GM19455 (cell line): ENCODE results near the gene OR4S2.
A peak's percentile ranks its signal among the peaks of the same experiment; 100 is the strongest.

Source experiments
- ATAC-seq: cut with Tn5 transposase; IDR thresholded peaks from one replicate; pipeline ENCODE4 v1.9.1; 2021; ENCODE audit not compliant: unreplicated experiment

The OR4S2 gene

GRCh38 chr11:55648027-55648426 lies at the start of gene OR4S2:
TSS of gene OR4S2 (plus strand) at chr11:55648327. CDS start at chr11:55650904, 2,577 bp downstream.
- ATAC-seq, result no peak

- ATAC-seq, result no peak
These were observed 40.6 kb upstream of the OR4S2 start, which contains the start of gene OR4C11 for GRCh38 chr11:55607545-55607944. TSS of gene OR4C11 (minus strand) at chr11:55607645. CDS start at chr11:55604373, 3,272 bp downstream.

- no peak for ATAC-seq
These were observed 23.6 kb upstream of the OR4S2 start for GRCh38 chr11:55624531-55624930.

GRCh38 chr11:55634813-55635212 lies 13.3 kb upstream of the OR4S2 start, which contains the start of gene OR4P4:
TSS of gene OR4P4 (plus strand) at chr11:55635113.
- ATAC-seq, result no peak

- ATAC-seq, result no peak
These were observed 4.4 kb downstream of the OR4S2 start for GRCh38 chr11:55652560-55652959.

GRCh38 chr11:55655096-55655495 lies 7.0 kb downstream of the OR4S2 start:
- no peak for ATAC-seq

GRCh38 chr11:55658031-55658573 lies 10.0 kb downstream of the OR4S2 start:
- ATAC-seq, result peak; percentile 94

- ATAC-seq, result peak; percentile 33
These were observed 10.5 kb downstream of the OR4S2 start for GRCh38 chr11:55658608-55659007.

GRCh38 chr11:55661901-55662300 lies 13.8 kb downstream of the OR4S2 start, which contains the start of gene OR4C6:
TSS of gene OR4C6 (plus strand) at chr11:55662201. CDS start at chr11:55665167, 2,966 bp downstream.
- no peak for ATAC-seq

- no peak for ATAC-seq
These were observed 21.2 kb downstream of the OR4S2 start for GRCh38 chr11:55669376-55669775.

GRCh38 chr11:55673860-55674259 lies 25.7 kb downstream of the OR4S2 start:
- no peak for ATAC-seq

- no peak for ATAC-seq
These were observed 49.7 kb downstream of the OR4S2 start for GRCh38 chr11:55697817-55698216.

GRCh38 chr11:55701429-55701828 lies 53.3 kb downstream of the OR4S2 start:
- ATAC-seq, result no peak
